HG03565 (cell line): ENCODE results near the gene CENPW.

Source experiments
- ATAC-seq: cut with Tn5 transposase; IDR thresholded peaks from one replicate; pipeline ENCODE4 v1.9.1; 2021; ENCODE audit warnings: mild to moderate bottlenecking, moderate library complexity; ENCODE audit not compliant: unreplicated experiment

The CENPW gene

GRCh38 chr6:126339796-126340609, at the start of gene CENPW:
CENPW (plus strand) TSS chr6:126340115; CDS start chr6:126340274, 159 bp downstream.
- ATAC-seq = peak; percentile 72

DNA sequence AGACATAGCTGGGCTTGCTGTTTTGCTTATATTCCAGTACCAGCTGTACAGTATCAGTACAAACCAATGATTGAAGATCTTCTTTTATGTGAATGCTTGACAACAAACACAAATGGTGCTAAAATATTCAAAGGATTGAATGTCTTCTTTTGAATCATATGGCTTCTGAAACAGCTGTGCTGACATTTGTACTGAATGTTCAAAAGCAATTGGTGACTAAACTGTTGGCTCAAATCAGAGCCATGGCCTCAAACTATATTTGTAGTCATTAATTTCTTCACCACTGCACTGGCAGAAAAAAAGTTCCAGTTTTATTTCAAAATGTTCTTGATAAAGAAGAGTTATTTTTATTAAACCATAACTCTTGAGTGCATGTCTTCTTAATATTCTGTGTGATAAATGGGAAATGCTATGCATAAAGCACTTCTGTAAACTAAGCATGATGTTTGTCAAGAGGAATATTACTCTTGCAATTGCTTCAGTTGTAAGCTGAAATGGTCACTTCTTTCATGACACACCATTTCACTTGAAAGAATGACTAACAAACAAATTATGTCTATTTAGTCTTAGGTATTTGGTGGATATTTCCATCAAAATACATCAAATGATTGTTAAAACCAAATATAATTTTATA, 45.9 kb upstream of the CENPW start:
- ATAC-seq = no peak

DNA sequence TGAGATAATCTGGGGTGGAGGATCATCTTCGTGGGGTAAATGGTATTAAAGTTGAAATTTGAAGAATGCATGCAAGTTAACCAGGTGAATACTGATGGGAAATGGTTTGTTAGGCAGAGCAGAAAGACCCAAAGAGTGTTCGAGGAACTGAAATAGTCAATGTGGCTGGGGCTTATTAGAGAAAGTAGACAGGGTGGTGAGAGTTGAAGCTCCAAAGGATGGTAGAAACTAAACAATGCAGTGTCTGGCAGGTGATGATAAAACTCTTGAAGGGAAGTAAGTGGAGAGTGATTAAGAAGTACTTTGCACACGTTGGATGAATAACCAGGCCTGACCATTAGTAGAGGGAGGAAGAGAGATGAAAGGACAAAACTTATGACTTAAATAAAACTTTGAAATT, 39.8 kb upstream of the CENPW start:
- peak; percentile 32 for ATAC-seq

DNA sequence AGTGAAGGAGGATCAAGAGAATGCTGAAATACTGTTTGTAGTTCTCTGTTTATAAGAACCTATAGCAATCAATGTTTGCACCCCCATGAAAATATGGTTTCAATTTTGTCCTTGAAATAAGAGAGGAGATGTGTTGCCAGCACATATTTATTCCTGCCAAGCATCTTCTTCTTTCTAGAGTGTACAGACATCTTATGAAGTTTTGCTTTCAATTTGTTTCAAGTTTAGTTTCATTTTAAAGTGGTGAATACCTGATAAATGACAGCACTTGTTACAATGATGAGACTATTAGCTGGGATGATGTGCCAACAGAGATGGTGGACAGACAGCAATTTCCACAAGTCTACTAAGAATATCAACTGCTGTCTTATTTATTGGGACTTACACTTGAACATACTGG, 39.2 kb upstream of the CENPW start:
- ATAC-seq = peak; percentile 70

DNA sequence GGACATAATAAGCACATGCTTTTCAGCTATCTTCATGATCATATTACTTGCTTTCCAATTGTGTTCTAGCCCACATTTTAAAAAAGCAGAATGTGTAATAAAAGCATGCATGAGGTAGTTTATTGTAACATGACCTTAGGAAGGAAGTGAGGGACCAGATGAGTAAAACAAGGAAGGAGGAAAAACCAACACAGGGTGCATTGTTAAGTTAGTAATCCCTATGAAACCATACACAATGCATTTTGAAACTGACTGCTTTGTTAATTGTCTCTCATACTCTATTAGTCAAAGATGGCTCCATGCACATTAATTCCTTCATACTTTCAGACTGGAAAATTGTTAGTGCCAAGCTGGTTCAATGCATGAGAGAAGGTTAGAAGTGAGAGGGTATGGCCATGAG, 37.7 kb upstream of the CENPW start:
- no peak for ATAC-seq

GRCh38 chr6:126307849-126308248, 32.1 kb upstream of the CENPW start:
- ATAC-seq = no peak

DNA sequence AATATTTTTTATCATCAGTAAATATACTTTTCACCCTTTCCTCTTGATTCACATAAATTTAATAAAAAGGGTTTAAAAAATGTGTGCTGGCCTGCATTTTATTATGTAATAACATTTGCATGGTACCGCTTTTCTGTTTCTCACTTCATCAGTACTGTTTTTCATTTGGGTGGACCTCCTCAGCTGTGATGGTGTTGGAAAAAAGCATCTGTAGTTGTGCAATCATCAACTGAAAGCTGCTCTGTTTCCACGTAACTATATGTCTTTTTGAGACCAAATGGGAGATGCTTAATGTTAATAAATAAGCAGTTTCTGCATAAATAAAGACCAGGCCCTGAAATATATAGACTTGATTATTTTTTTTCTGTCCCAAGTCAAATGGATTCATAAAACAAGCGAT, 31.6 kb upstream of the CENPW start:
- ATAC-seq = no peak

GRCh38 chr6:126312013-126312665, 27.8 kb upstream of the CENPW start:
- ATAC-seq = peak; percentile 96

DNA sequence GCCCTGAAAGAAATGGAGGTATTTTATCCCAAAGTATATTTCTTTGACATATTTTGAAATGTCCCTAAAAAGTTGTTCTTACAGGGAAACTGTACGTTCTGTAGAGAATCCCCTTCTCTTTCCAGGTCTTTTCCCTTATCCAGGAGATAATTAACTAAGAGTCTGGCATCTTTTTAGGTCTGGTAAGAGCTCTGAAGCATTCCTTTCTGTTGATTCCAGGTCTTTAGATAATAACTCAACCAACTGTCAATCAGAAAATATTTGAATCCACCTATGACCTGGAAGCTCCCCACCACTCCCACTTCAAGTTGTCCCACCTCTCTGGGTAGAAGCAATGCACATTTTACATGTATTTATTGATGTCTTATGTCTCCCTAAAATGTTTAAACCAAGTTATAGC, 26.0 kb upstream of the CENPW start:
- ATAC-seq = no peak

- ATAC-seq = no peak
These were observed 21.1 kb upstream of the CENPW start for GRCh38 chr6:126318797-126319196.

DNA sequence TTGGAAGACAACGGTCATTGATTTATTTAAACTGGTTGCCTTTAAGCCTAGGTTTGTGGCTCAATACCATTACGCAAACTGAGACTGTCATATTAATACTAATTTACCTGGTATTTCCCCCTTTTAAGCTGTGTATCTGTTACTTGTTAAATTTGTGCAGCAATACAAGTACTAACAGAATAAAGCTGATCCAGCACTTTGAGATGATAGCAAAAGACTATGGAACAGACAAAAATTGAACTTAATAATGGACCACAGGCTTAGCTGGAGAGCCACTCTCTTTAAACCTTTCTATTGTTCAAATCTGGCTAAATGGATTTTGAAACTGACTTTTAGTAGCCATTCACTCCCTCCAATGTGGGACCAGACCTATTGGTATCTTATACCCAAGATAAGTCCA, 6.2 kb upstream of the CENPW start:
- no peak for ATAC-seq

DNA sequence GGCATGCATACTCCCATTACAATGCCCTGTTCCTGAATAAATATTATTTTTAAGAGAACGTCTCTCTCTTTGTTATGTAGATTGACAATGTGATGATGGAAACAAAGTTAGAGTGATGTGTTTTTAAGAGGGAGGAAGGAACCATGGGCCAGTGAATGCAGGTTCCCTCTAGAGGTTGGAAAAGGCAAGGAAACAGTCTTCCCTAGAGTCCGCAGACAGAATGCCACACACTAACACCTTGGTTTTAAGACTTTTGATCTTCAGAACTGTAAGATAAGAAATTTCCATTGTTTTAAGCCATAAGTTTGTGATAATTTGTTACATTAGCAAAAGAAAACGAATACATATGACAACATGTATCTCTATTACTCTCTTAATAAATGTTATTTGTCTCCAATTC, 4.7 kb upstream of the CENPW start:
- ATAC-seq = no peak

DNA sequence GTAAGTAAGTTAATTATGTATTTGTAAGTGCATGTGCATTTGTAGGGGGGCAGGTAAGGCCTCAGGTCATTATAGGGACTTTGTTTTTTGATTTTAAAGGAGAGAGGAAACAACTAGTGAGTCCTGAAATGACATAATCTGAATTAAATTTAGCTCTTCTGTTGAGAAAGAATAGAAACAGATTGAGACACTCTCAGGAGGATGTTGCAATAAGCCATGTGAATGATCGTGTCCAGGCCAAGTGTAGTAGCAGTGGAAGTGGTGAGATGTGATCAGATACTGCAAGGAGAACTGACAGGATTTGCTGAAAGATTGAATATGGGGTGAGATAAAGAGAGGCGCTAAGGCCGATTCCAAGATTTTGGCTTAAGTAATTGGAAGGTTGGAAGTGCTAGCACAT, 2.6 kb upstream of the CENPW start:
- ATAC-seq = no peak

GRCh38 chr6:126341126-126341525, 1.2 kb downstream of the CENPW start:
- ATAC-seq = no peak

GRCh38 chr6:126344181-126344580, 4.3 kb downstream of the CENPW start:
- ATAC-seq = no peak

GRCh38 chr6:126351960-126352359, 12.0 kb downstream of the CENPW start:
- ATAC-seq = no peak

GRCh38 chr6:126352514-126352913, 12.6 kb downstream of the CENPW start:
- no peak for ATAC-seq

DNA sequence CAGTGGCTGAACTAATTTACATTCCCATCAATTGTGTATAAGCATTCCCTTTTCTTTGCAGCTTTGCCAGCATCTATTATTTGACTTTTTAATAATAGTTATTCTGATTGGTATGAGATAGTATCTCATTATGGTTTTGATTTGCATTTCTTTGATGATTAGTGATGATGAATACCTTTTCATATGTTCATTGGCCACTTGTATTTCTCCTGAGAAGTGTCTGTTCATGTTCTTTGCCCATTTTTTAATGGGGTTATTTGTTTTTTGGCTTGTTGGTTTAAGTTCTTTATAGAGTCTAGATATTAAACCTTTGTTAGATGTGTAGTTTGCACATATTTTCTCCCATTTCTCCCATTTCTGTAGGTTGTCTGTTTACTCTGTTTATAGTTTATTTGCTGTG, 16.6 kb downstream of the CENPW start:
- ATAC-seq = no peak

GRCh38 chr6:126359936-126360537, 20.1 kb downstream of the CENPW start:
- ATAC-seq = no peak

DNA sequence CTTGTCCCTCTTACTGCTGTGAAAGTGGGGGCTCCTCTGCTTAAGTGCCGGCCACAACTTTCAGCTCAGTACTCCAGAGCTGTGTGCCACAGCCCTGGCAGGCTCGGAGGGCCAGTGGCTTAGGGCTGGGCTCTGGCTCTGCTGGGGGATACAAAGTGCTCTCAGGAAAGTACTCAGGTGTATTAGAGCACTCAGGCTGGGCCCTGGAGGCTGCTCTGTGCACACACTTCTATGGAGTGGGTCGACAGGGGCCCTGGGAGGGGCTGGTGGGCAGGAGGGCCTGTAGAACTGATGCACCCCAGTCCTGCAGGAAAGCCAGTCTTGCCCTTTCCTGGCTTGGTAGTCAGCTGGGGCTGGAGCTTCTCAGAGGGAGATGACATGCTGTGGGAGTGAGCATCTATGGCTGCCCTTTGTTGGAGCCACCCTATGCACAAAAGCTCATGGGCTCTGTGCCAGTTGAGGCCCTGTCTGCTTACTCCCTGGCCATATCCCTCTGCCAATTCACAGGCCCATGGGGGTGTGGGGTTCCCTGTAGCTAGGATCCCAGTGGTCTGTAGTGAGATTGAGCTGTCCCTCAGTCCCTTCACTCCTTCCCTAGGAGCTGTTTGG, 22.0 kb downstream of the CENPW start:
- no peak for ATAC-seq

DNA sequence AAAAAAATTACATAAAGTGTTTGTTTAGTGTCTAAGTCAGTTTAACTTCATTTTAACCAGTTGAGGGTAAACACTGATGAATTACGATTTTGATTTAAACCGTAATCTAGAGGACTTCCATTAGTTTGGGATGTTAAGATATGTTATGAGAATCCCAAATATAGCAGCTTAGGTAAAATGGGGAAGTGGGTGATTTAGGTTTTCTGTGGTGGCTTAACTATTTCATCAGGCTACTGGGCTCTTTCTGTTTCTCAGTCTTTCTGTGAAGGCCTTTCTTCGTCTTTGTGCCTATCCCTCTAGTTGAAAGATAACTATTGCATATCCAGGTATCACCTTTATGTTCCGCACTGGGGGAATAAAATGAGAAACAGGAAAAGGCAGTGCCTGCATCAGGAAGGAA, 27.9 kb downstream of the CENPW start:
- ATAC-seq = no peak
